GM10266 (cell line): ENCODE results near the gene RYR3.

ENCODE experiments used
- DNase-seq: peaks from one replicate; pipeline ENCODE4 v3.0.0; 2012; ENCODE audit errors: extremely low spot score
- CTCF ChIP-seq: IDR thresholded peaks from 2 replicates; pipeline ENCODE4 v1.5.1; 2012; ENCODE audit warnings: mild to moderate bottlenecking, low read depth; ENCODE audit not compliant: control insufficient read depth, insufficient read depth; ENCODE audit errors: missing control alignments

RYR3 gene

GRCh38 chr15:33419701-33420100 lies 108.9 kb downstream of the RYR3 start:
- no peak for DNase-seq
- TF ChIP-seq CTCF = no peak

GRCh38 chr15:33424025-33424424 lies 113.3 kb downstream of the RYR3 start:
- no peak for DNase-seq
- TF ChIP-seq CTCF = no peak

- no peak for DNase-seq
- TF ChIP-seq CTCF = no peak
Observed at GRCh38 chr15:33425142-33425541, 114.4 kb downstream of the RYR3 start.

- no peak for DNase-seq
- no peak for TF ChIP-seq CTCF
Observed at GRCh38 chr15:33430577-33430976, 119.8 kb downstream of the RYR3 start.

- no peak for TF ChIP-seq CTCF
Observed at GRCh38 chr15:33433821-33434220, 123.1 kb downstream of the RYR3 start.

GRCh38 chr15:33438396-33438795 lies 127.6 kb downstream of the RYR3 start:
- no peak for TF ChIP-seq CTCF
- no peak for DNase-seq

More at GRCh38 chr15:33433821-33434220, 123.1 kb downstream of the RYR3 start:
- no peak for DNase-seq

- DNase-seq = no peak
- no peak for TF ChIP-seq CTCF
Observed at GRCh38 chr15:33440900-33441299, 130.1 kb downstream of the RYR3 start.

- DNase-seq = no peak
Observed at GRCh38 chr15:33442449-33442848, 131.7 kb downstream of the RYR3 start.

More at GRCh38 chr15:33442449-33442848, 131.7 kb downstream of the RYR3 start:
- TF ChIP-seq CTCF = no peak
